Measurements from ENCODE around the gene MCEMP1. TPM values are rescaled to one million over a fixed set of nuclear protein-coding genes. Genes with fewer than 3 reads are reported as not detected.

MCEMP1 gene
- total RNA-seq, 2 donors from 2014 or later: not detected

DNA sequence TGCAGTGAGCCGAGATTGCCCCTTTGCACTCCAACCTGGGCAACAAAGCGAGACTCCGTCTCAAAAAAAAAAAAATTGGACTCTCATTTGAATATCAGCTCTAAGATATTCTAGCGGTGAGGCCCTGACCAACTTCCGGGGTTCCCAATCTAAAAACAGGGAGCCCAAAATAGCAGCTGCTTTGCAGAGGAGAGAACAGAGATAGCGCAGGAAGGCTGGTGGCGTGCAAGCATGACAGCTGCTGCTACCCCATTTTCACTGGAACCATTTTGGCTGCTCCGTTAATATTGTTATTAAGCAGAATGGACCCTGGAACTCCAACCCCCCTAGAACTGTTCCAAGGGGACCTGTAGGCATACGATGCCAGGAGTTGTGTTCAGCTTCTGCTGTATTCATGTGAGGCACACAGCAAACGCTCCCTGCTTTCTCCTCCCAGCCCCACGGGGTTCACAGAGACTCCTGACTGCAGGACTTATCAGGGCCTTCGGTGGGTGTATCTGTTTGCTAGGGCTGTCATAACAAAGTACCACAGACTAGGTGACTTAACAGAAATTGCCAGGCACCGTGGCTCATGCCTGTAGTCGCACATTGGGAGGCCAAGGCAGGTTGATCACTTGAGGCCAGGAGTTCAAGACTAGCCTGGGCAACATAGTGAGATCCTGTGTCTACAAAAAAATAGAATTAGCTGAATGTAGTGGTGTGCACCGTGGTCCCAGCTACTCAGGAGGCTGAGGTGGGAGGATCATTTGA, 28.4 kb upstream of the MCEMP1 start:
- Mint-ChIP-seq H3K4me1 (ENCODE audit: low read depth in 2 of 2) (peaks cover 14 to 17% of the 10 kb centered on the region in 2 donors), H3K9me3 (no peaks in the 10 kb centered on the region), H3K27ac (no peak overlapping the region), H3K36me3 (no peaks in the 10 kb centered on the region), H3K27me3 (no peaks in the 10 kb centered on the region), H3K4me3 (no peak overlapping the region)
- DNase-seq (ENCODE audit: low spot score) (no peak), ATAC-seq (no peak)

- ATAC-seq (no peak), DNase-seq (ENCODE audit: low spot score) (no peak)
- no peaks in the 10 kb centered on the region for H3K27me3 Mint-ChIP-seq
- no peak overlapping the region for H3K27ac Mint-ChIP-seq
- H3K4me1 Mint-ChIP-seq (ENCODE audit: low read depth in 2 of 2): peaks cover 14 to 17% of the 10 kb centered on the region in 2 donors
- no peaks in the 10 kb centered on the region for H3K9me3 Mint-ChIP-seq
- no peaks in the 10 kb centered on the region for H3K36me3 Mint-ChIP-seq
- H3K4me3 Mint-ChIP-seq: no peak overlapping the region
These were observed 26.7 kb upstream of the MCEMP1 start for GRCh38 chr19:7650148-7650547.

GRCh38 chr19:7652061-7652641, 24.7 kb upstream of the MCEMP1 start:
- H3K4me1 Mint-ChIP-seq (ENCODE audit: low read depth in 2 of 2): peaks cover 11 to 18% of the 10 kb centered on the region in 2 donors
- H3K4me3 Mint-ChIP-seq: peak overlapping the region; percentile 78
- DNase-seq (ENCODE audit: low spot score): peak; percentile 90
- peak; percentile 84 to 95 for ATAC-seq
- H3K27me3 Mint-ChIP-seq: no peaks in the 10 kb centered on the region
- H3K9me3 Mint-ChIP-seq: no peaks in the 10 kb centered on the region
- no peaks in the 10 kb centered on the region for H3K36me3 Mint-ChIP-seq
- H3K27ac Mint-ChIP-seq: peak overlapping the region; percentile 37 to 85

DNA sequence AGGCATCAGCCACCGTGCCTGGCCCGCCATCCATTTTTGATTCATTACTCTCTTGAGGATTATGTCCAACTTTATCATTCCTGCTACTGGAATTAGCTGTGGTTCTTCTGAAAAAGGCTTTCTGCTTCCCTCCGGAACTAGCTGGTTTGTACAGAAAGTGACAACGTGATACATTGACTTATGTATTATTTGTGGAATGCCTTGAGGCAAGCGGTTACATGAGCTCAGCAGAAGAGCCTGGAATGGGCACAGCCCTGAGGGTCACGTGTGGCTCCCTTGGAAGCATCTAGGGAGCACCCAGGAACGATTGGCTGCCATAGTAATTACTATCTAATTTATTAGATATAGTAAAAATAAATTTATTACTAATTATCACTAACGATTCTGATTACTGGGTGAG, 22.5 kb upstream of the MCEMP1 start:
- Mint-ChIP-seq H3K27ac (no peak overlapping the region), H3K9me3 (no peaks in the 10 kb centered on the region), H3K4me1 (ENCODE audit: low read depth in 2 of 2) (peaks cover 11 to 24% of the 10 kb centered on the region in 2 donors), H3K4me3 (no peak overlapping the region), H3K36me3 (no peaks in the 10 kb centered on the region), H3K27me3 (no peaks in the 10 kb centered on the region)
- DNase-seq (ENCODE audit: low spot score): no peak
- no peak for ATAC-seq

DNA sequence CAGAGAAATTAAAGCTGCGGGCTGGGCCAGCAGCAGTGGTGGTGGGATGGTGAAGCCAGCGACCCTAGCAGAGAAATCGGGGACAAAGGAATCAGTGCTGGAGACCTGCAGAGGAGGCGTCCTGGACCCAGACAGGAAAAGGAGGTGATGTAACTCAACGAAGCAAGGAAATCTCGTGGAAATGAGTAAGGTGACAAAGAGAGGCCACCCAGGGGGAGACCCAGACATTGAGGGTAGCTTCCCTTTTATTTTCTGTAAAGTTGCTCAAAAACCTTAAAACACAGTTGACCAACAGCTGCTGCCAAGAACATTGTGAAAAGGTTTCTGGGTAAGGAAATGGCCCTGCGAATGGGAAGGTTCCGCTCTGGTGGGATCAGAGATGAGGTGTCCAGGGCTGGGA, 21.3 kb upstream of the MCEMP1 start:
- Mint-ChIP-seq H3K36me3 (no peaks in the 10 kb centered on the region), H3K27me3 (no peaks in the 10 kb centered on the region), H3K27ac (peak overlapping the region in 1 of 2 donors; percentile 37), H3K4me3 (no peak overlapping the region), H3K4me1 (ENCODE audit: low read depth in 2 of 2) (peaks cover 11 to 24% of the 10 kb centered on the region in 2 donors), H3K9me3 (no peaks in the 10 kb centered on the region)
- DNase-seq (ENCODE audit: low spot score) (no peak), ATAC-seq (no peak)

DNA sequence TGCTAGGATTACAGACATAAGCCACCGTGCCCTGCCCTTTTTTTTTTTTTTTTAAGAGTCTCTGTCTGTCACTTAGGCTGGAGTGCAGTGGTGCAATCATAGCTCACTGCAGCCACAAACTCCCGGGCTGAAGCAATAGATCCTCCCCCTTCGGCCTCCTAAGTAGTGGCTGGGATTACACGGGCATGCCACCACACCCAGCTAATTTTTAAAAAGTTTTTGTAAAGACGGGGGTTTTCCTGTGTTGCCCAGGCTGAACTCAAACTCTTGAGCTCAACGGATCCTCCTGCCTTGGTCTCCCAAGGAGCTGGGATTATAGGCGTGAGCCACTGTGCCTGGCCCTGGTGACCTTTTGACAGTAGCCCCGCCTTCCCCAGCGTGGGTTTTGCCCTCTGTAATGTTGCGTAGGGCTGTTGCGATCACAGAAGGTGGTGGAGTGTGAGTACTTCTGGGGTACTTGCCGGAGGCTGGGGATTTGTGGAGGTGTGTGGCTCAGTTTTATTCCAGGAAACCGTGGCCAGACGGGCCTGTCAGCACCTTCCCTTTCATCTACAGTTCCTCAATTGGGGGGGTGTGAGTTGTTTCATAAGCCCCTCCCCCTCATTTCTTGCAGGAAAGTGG, 19.6 kb upstream of the MCEMP1 start:
- Mint-ChIP-seq H3K9me3 (no peaks in the 10 kb centered on the region), H3K36me3 (no peaks in the 10 kb centered on the region), H3K4me3 (peak overlapping the region; percentile 34), H3K27me3 (no peaks in the 10 kb centered on the region), H3K4me1 (ENCODE audit: low read depth in 2 of 2) (peaks cover 9 to 22% of the 10 kb centered on the region in 2 donors), H3K27ac (peak overlapping the region in 1 of 2 donors; percentile 37)
- no peak for DNase-seq (ENCODE audit: low spot score)
- ATAC-seq: peak; percentile 71 to 82

GRCh38 chr19:7658219-7658686, 18.6 kb upstream of the MCEMP1 start:
- Mint-ChIP-seq H3K36me3 (no peaks in the 10 kb centered on the region), H3K4me1 (ENCODE audit: low read depth in 2 of 2) (peaks cover 0 to 15% of the 10 kb centered on the region in 2 donors), H3K27ac (no peak overlapping the region), H3K27me3 (no peaks in the 10 kb centered on the region), H3K4me3 (peak overlapping the region; percentile 41), H3K9me3 (no peaks in the 10 kb centered on the region)
- ATAC-seq (peak; percentile 76 to 80), DNase-seq (ENCODE audit: low spot score) (no peak)

GRCh38 chr19:7661744-7662538, 14.9 kb upstream of the MCEMP1 start:
- Mint-ChIP-seq H3K27me3 (peaks cover 2 to 4% of the 10 kb centered on the region in 2 donors), H3K36me3 (no peaks in the 10 kb centered on the region), H3K4me3 (no peak overlapping the region), H3K4me1 (ENCODE audit: low read depth in 2 of 2) (peaks cover 0 to 8% of the 10 kb centered on the region in 2 donors), H3K27ac (no peak overlapping the region), H3K9me3 (no peaks in the 10 kb centered on the region)
- ATAC-seq: no peak
- DNase-seq (ENCODE audit: low spot score): no peak

GRCh38 chr19:7662657-7663056, 14.2 kb upstream of the MCEMP1 start:
- Mint-ChIP-seq H3K9me3 (no peaks in the 10 kb centered on the region), H3K36me3 (no peaks in the 10 kb centered on the region), H3K27ac (no peak overlapping the region), H3K4me1 (ENCODE audit: low read depth in 2 of 2) (peaks cover 0 to 4% of the 10 kb centered on the region in 2 donors), H3K27me3 (peaks cover 3 to 6% of the 10 kb centered on the region in 2 donors), H3K4me3 (no peak overlapping the region)
- no peak for DNase-seq (ENCODE audit: low spot score)
- ATAC-seq: no peak

GRCh38 chr19:7663706-7664105, 13.2 kb upstream of the MCEMP1 start:
- H3K4me1 Mint-ChIP-seq (ENCODE audit: low read depth in 2 of 2): no peaks in the 10 kb centered on the region
- peaks cover 3 to 6% of the 10 kb centered on the region in 2 donors for H3K27me3 Mint-ChIP-seq
- no peaks in the 10 kb centered on the region for H3K9me3 Mint-ChIP-seq
- H3K4me3 Mint-ChIP-seq: no peak overlapping the region
- no peak overlapping the region for H3K27ac Mint-ChIP-seq
- H3K36me3 Mint-ChIP-seq: no peaks in the 10 kb centered on the region
- ATAC-seq (no peak), DNase-seq (ENCODE audit: low spot score) (no peak)

DNA sequence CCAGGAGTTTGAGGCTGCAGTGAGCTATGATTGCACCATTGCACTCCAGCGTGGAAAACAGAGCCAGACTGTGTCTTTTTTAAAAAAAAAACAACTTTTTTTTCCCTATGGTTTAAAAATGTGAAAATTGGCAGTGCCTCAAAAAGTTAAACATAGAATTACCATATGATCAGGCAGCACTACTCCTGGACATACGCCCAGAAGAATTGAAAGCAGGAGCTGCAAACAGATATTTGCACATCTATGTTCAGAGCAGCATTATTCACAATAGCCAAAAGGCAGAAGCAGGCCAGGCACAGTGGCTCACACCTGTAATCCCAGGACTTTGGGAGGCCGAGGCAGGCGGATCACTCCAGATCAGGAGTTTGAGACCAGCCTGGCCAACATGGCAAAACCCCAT, 11.8 kb upstream of the MCEMP1 start:
- ATAC-seq (no peak), DNase-seq (ENCODE audit: low spot score) (no peak)
- Mint-ChIP-seq H3K27ac (no peak overlapping the region), H3K4me1 (ENCODE audit: low read depth in 2 of 2) (peaks cover 0 to 4% of the 10 kb centered on the region in 2 donors), H3K4me3 (no peak overlapping the region), H3K27me3 (peaks cover 9 to 14% of the 10 kb centered on the region in 2 donors), H3K9me3 (no peaks in the 10 kb centered on the region), H3K36me3 (no peaks in the 10 kb centered on the region)

DNA sequence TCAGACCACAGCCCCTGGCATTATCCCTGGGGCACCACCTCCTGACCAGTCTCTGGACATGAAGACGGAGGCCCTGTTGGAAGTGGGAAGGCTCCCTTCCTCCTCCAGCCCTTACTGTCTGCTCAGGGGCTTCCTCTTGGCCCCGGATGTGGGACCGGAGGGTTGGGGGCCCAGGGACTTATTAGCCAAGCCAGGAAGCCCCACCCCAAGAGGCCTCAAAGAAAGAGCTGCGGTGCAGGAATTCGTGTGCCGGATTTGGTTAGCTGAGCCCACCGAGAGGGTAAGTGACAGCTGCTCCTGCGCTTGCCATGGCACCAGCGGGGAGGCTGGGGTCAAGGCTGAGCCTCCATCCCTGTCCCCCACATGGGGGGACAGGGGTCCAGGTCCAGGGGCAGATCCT, 8.0 kb upstream of the MCEMP1 start, which contains the start of gene RETN:
Gene RETN, plus strand, starts transcription at position 208 of the 400 bp plus-strand sequence. CDS start 278 bp downstream, outside the sequence.
- H3K36me3 Mint-ChIP-seq: no peaks in the 10 kb centered on the region
- DNase-seq (ENCODE audit: low spot score) (no peak), ATAC-seq (peak in 1 of 2 donors; percentile 7)
- peaks cover 0 to 4% of the 10 kb centered on the region in 2 donors for H3K4me1 Mint-ChIP-seq (ENCODE audit: low read depth in 2 of 2)
- peaks cover 14 to 22% of the 10 kb centered on the region in 2 donors for H3K27me3 Mint-ChIP-seq
- H3K9me3 Mint-ChIP-seq: no peaks in the 10 kb centered on the region
- no peak within 1 kb of the TSS for H3K4me3 Mint-ChIP-seq
- no peak within 1 kb of the TSS for H3K27ac Mint-ChIP-seq

- no peak overlapping the region for H3K27ac Mint-ChIP-seq
These were observed 7.2 kb upstream of the MCEMP1 start for GRCh38 chr19:7669641-7670040.

More at GRCh38 chr19:7669641-7670040, 7.2 kb upstream of the MCEMP1 start:
- Mint-ChIP-seq H3K4me3 (no peak overlapping the region), H3K36me3 (no peaks in the 10 kb centered on the region), H3K27me3 (peaks cover 14 to 26% of the 10 kb centered on the region in 2 donors), H3K4me1 (ENCODE audit: low read depth in 2 of 2) (peaks cover 3 to 10% of the 10 kb centered on the region in 2 donors), H3K9me3 (no peaks in the 10 kb centered on the region)
- DNase-seq (ENCODE audit: low spot score) (no peak), ATAC-seq (no peak)

Measured in natural killer cell treated with Interleukin-12 subunit alpha and Interleukin-12 subunit beta and Interleukin-15 and Interleukin-18, amount 100 ng/mL, for 72 hours (primary cell).